ENCODE data around the gene GLCCI1.

GLCCI1 gene

GRCh38 chr7:8018961-8019360 lies 50.4 kb downstream of the GLCCI1 start:
- no peak for ATAC-seq
- no peak for TF ChIP-seq PPARA (CRISPR knock-in tag; IDR thresholded peaks at IDR 0.05; ENCODE audit: borderline replicate concordance)
- no peak for TF ChIP-seq ZC3H10 (CRISPR knock-in tag; IDR thresholded peaks at IDR 0.05)
- no peak for TF ChIP-seq RARB (CRISPR knock-in tag; IDR thresholded peaks at IDR 0.05)
- TF ChIP-seq ZNF70 (CRISPR knock-in tag; IDR thresholded peaks at IDR 0.05): no peak
- TF ChIP-seq TCF4 (CRISPR knock-in tag; IDR thresholded peaks at IDR 0.05; ENCODE audit: borderline replicate concordance): no peak
- no peak for TF ChIP-seq ARNTL (CRISPR knock-in tag; IDR thresholded peaks at IDR 0.05; ENCODE audit: borderline replicate concordance, low read depth)
- TF ChIP-seq BACH2 (CRISPR knock-in tag; IDR thresholded peaks at IDR 0.05; ENCODE audit: borderline replicate concordance): no peak
- TF ChIP-seq ZFP3 (CRISPR knock-in tag; IDR thresholded peaks at IDR 0.05): no peak
- TF ChIP-seq PATZ1 (CRISPR knock-in tag; IDR thresholded peaks at IDR 0.05; ENCODE audit: borderline replicate concordance): no peak
- no peak for TF ChIP-seq POU6F1 (CRISPR knock-in tag; IDR thresholded peaks at IDR 0.05; ENCODE audit: borderline replicate concordance, low read depth)
- TF ChIP-seq CSRNP3 (CRISPR knock-in tag; IDR thresholded peaks at IDR 0.05): no peak
- TF ChIP-seq ZNF565 (CRISPR knock-in tag; conservative IDR thresholded peaks at IDR 0.05; ENCODE audit: low read depth): no peak
- TF ChIP-seq ISL1 (CRISPR knock-in tag; IDR thresholded peaks at IDR 0.05): no peak
- TF ChIP-seq ZNF8 (CRISPR knock-in tag; IDR thresholded peaks at IDR 0.05): no peak
- no peak for TF ChIP-seq SNAI2 (CRISPR knock-in tag; IDR thresholded peaks at IDR 0.05)
- no peak for TF ChIP-seq GLIS3 (CRISPR knock-in tag; IDR thresholded peaks at IDR 0.05)
- no peak for TF ChIP-seq TOX (CRISPR knock-in tag; IDR thresholded peaks at IDR 0.05; ENCODE audit: borderline replicate concordance)
- TF ChIP-seq ZFP30 (CRISPR knock-in tag; IDR thresholded peaks at IDR 0.05): no peak
- no peak for TF ChIP-seq TSHZ2 (CRISPR knock-in tag; IDR thresholded peaks at IDR 0.05)

GRCh38 chr7:8022628-8023027 lies 54.0 kb downstream of the GLCCI1 start:
- TF ChIP-seq POU6F1 (CRISPR knock-in tag; IDR thresholded peaks at IDR 0.05; ENCODE audit: borderline replicate concordance, low read depth) (no peak), BACH2 (CRISPR knock-in tag; IDR thresholded peaks at IDR 0.05; ENCODE audit: borderline replicate concordance) (no peak), TOX (CRISPR knock-in tag; IDR thresholded peaks at IDR 0.05; ENCODE audit: borderline replicate concordance) (no peak), OSR1 (CRISPR knock-in tag; IDR thresholded peaks at IDR 0.05) (no peak), ZFP3 (CRISPR knock-in tag; IDR thresholded peaks at IDR 0.05) (no peak), ESRRG (CRISPR knock-in tag; IDR thresholded peaks at IDR 0.05) (no peak), CSRNP3 (CRISPR knock-in tag; IDR thresholded peaks at IDR 0.05) (no peak), ISL1 (CRISPR knock-in tag; IDR thresholded peaks at IDR 0.05) (no peak), TCF4 (CRISPR knock-in tag; IDR thresholded peaks at IDR 0.05; ENCODE audit: borderline replicate concordance) (no peak), PPARA (CRISPR knock-in tag; IDR thresholded peaks at IDR 0.05; ENCODE audit: borderline replicate concordance) (no peak), CSDC2 (CRISPR knock-in tag; IDR thresholded peaks at IDR 0.05) (no peak), PATZ1 (CRISPR knock-in tag; IDR thresholded peaks at IDR 0.05; ENCODE audit: borderline replicate concordance) (no peak), ZNF565 (CRISPR knock-in tag; conservative IDR thresholded peaks at IDR 0.05; ENCODE audit: low read depth) (no peak), ZC3H10 (CRISPR knock-in tag; IDR thresholded peaks at IDR 0.05) (no peak), TSHZ2 (CRISPR knock-in tag; IDR thresholded peaks at IDR 0.05) (no peak), RARB (CRISPR knock-in tag; IDR thresholded peaks at IDR 0.05) (no peak), ZFP30 (CRISPR knock-in tag; IDR thresholded peaks at IDR 0.05) (no peak), ARNTL (CRISPR knock-in tag; IDR thresholded peaks at IDR 0.05; ENCODE audit: borderline replicate concordance, low read depth) (no peak)
- ATAC-seq: no peak

All from SK-N-SH treated with all-trans-retinoic acid at 6 μM for 48 hours (cell line).